ENCODE data around the gene TRPM5. TPM values are rescaled to one million over a fixed set of nuclear protein-coding genes. Genes with fewer than 3 reads are reported as not detected.

TRPM5 gene
- total and polyA plus RNA-seq, 2 experiments from 2014 or later: not detected

DNA sequence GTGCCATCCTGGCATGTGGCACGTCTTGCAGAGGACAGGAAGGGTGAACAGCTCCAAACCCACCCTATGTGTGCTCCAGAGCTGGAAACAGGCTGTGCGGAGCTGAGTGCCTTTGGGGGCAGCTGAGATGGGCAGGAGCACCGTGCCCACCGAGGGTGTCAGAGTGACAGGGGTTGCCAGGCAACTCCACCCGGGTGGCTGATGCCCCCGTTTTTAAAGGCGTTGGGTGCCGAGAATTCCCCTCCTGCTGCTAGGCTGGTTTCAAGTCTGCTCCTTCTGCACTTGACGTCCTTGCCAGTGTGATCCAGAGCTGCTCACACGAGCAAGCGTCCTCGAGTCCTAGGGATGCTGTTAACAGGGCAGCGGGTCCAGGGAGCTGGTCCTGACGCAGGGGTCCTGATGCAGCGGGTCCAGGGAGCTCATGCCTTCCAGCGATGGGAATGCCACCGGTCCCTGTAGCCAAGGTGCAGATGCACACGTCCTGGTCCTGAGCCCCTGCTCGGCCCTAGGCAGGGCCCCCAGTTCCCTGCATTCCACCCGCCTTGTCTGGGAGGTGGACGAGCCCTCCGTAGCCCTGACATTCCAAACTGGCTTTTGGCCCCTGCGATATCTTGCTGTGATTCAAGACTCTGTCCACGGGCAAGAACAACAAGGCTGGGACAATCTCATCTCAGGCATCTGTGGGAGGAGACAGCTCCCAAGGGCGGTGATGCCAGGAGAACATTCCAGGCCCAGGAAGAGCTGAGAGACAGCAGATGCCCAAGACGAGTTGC lies 5.4 kb upstream of the TRPM5 start:
- Mint-ChIP-seq H3K36me3 (ENCODE audit: low read depth) (no peaks in the 10 kb centered on the region; the same call in 2 of the 3 replicates), H3K9me3 (no peaks in the 10 kb centered on the region), H3K27ac (no peak overlapping the region), H3K4me3 (no peak overlapping the region), H3K4me1 (no peaks in the 10 kb centered on the region; the same call in 2 of the 3 replicates), H3K27me3 (ENCODE audit: insufficient read depth, low read depth, poor library complexity) (peaks cover 59% of the 10 kb centered on the region)
- no peaks in the 10 kb centered on the region for H3K79me2 ChIP-seq (replicated peaks; ENCODE audit: insufficient read depth)
- H3K27me3 ChIP-seq (ENCODE audit: insufficient read depth): peaks cover 60% of the 10 kb centered on the region
- H3K4me2 ChIP-seq: no peak overlapping the region
- H2AFZ ChIP-seq: no peak overlapping the region
- ATAC-seq: no peak
- no peaks in the 10 kb centered on the region; the same call in 1 of the 2 replicates for H3K4me1 ChIP-seq (ENCODE audit: insufficient read depth)
- no peak overlapping the region for H3K27ac ChIP-seq (ENCODE audit: low read depth)
- TF ChIP-seq, protein P1, sequence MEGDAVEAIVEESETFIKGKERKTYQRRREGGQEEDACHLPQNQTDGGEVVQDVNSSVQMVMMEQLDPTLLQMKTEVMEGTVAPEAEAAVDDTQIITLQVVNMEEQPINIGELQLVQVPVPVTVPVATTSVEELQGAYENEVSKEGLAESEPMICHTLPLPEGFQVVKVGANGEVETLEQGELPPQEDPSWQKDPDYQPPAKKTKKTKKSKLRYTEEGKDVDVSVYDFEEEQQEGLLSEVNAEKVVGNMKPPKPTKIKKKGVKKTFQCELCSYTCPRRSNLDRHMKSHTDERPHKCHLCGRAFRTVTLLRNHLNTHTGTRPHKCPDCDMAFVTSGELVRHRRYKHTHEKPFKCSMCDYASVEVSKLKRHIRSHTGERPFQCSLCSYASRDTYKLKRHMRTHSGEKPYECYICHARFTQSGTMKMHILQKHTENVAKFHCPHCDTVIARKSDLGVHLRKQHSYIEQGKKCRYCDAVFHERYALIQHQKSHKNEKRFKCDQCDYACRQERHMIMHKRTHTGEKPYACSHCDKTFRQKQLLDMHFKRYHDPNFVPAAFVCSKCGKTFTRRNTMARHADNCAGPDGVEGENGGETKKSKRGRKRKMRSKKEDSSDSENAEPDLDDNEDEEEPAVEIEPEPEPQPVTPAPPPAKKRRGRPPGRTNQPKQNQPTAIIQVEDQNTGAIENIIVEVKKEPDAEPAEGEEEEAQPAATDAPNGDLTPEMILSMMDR (conservative IDR thresholded peaks at IDR 0.05; ENCODE audit: low read depth in 2 of 2): no peak
- no peak for DNase-seq (ENCODE audit: low spot score)
- H3K9me2 ChIP-seq (ENCODE audit: insufficient read depth): no peaks in the 10 kb centered on the region
- H3F3A ChIP-seq (replicated peaks; ENCODE audit: low read depth): no peaks in the 10 kb centered on the region
- no peaks in the 10 kb centered on the region for H4K20me1 ChIP-seq (replicated peaks; ENCODE audit: insufficient read depth)
- no peak overlapping the region for H3K4me3 ChIP-seq
- H3K36me3 ChIP-seq (ENCODE audit: insufficient read depth): no peaks in the 10 kb centered on the region

DNA sequence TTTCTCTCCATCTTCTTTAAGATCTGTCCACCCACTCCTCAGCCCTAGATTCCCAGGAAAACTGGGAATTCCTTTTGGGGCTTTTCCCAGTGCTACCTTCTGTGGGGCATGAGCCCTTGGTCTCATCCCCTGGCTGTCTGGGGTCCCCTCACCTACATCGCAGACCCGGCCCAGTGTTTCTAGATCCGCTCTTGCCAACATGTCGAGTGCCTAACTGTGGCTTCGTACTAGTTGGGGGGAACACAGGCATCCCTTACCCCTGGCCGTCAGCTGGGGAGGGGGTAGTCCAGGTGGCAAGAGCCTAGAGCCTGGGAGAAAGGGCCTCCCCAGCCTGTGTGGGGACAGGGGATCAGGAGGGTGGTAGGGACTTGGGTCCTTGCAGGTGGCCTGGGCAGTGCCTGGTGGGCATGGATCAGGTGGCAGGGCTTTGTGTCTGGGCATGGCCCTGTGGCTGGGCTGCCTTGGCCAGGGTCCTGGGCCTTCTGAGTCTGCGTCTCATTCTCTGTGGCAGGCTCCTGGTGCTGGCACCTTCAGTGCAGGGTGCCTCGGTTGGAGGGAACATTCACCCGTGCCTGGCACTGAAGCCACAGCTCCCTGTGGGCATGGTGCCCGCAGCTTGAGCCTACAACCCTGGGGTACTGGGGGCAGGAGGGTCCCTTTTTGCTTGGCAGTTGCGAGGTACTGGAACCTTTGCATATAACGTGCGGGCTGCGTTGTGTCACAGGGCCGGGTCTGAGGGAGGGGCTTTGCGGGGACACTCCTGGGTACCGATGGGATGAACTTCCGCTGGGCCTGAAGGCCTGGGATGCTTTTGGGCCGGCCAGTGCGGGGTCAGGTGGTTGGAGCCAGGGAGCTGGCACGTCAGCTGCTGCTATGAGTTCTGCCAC lies 4.6 kb upstream of the TRPM5 start:
- no peak for ATAC-seq
- no peaks in the 10 kb centered on the region for H3K36me3 ChIP-seq (ENCODE audit: insufficient read depth)
- no peak overlapping the region for H3K4me3 ChIP-seq
- no peak overlapping the region for H2AFZ ChIP-seq
- no peaks in the 10 kb centered on the region for H4K20me1 ChIP-seq (replicated peaks; ENCODE audit: insufficient read depth)
- H3K27ac ChIP-seq (ENCODE audit: low read depth): no peak overlapping the region
- no peaks in the 10 kb centered on the region; the same call in 1 of the 2 replicates for H3K4me1 ChIP-seq (ENCODE audit: insufficient read depth)
- no peak for TF ChIP-seq EZH2phosphoT487 (IDR thresholded peaks at IDR 0.05; ENCODE audit: unreplicated experiment)
- TF ChIP-seq ZNF331 (CRISPR knock-in tag; IDR thresholded peaks at IDR 0.05; ENCODE audit: low read depth): no peak
- no peak for TF ChIP-seq EZH2 (IDR thresholded peaks at IDR 0.05; ENCODE audit: low read depth, unreplicated experiment)
- TF ChIP-seq STAT1 (IDR thresholded peaks at IDR 0.05; ENCODE audit: unreplicated experiment): no peak
- TF ChIP-seq, protein P2, sequence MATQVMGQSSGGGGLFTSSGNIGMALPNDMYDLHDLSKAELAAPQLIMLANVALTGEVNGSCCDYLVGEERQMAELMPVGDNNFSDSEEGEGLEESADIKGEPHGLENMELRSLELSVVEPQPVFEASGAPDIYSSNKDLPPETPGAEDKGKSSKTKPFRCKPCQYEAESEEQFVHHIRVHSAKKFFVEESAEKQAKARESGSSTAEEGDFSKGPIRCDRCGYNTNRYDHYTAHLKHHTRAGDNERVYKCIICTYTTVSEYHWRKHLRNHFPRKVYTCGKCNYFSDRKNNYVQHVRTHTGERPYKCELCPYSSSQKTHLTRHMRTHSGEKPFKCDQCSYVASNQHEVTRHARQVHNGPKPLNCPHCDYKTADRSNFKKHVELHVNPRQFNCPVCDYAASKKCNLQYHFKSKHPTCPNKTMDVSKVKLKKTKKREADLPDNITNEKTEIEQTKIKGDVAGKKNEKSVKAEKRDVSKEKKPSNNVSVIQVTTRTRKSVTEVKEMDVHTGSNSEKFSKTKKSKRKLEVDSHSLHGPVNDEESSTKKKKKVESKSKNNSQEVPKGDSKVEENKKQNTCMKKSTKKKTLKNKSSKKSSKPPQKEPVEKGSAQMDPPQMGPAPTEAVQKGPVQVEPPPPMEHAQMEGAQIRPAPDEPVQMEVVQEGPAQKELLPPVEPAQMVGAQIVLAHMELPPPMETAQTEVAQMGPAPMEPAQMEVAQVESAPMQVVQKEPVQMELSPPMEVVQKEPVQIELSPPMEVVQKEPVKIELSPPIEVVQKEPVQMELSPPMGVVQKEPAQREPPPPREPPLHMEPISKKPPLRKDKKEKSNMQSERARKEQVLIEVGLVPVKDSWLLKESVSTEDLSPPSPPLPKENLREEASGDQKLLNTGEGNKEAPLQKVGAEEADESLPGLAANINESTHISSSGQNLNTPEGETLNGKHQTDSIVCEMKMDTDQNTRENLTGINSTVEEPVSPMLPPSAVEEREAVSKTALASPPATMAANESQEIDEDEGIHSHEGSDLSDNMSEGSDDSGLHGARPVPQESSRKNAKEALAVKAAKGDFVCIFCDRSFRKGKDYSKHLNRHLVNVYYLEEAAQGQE (IDR thresholded peaks at IDR 0.05; ENCODE audit: unreplicated experiment): no peak
- TF ChIP-seq NANOG (IDR thresholded peaks at IDR 0.05; ENCODE audit: borderline replicate concordance): no peak
- no peak for TF ChIP-seq POLR2AphosphoS5 (IDR thresholded peaks at IDR 0.05; ENCODE audit: low read depth)
- no peak for TF ChIP-seq JUNB (IDR thresholded peaks at IDR 0.05; ENCODE audit: unreplicated experiment)
- Mint-ChIP-seq H3K27me3 (ENCODE audit: insufficient read depth, low read depth, poor library complexity) (peaks cover 59% of the 10 kb centered on the region), H3K36me3 (ENCODE audit: low read depth) (no peaks in the 10 kb centered on the region; the same call in 2 of the 3 replicates), H3K4me1 (no peaks in the 10 kb centered on the region; the same call in 2 of the 3 replicates), H3K27ac (no peak overlapping the region), H3K9me3 (no peaks in the 10 kb centered on the region), H3K4me3 (no peak overlapping the region)
- no peaks in the 10 kb centered on the region for H3K79me2 ChIP-seq (replicated peaks; ENCODE audit: insufficient read depth)
- H3K9me2 ChIP-seq (ENCODE audit: insufficient read depth): no peaks in the 10 kb centered on the region
- no peak for DNase-seq (ENCODE audit: low spot score)
- H3K4me2 ChIP-seq: no peak overlapping the region
- H3F3A ChIP-seq (replicated peaks; ENCODE audit: low read depth): no peaks in the 10 kb centered on the region
- H3K27me3 ChIP-seq (ENCODE audit: insufficient read depth): peaks cover 55% of the 10 kb centered on the region

Data from GM23338 (cell line).